MM.1S (cell line): Measurements from ENCODE around the gene RIN2.

Experiments
- DNase-seq: peaks from one replicate; pipeline ENCODE4 v3.0.0-alpha.2; 2015
- H2AFZ ChIP-seq: fragments of 300-600 bp; sonication (generic); 2 replicates; pipeline ENCODE4 v1.6.0; 2016; ENCODE audit warnings: antibody characterized with exemption, low read length
- H3F3A ChIP-seq: fragments of 300-600 bp; sonication (generic); 2 replicates; pipeline ENCODE4 v1.6.1; 2016; ENCODE audit warnings: mild to moderate bottlenecking, antibody characterized with exemption, low read length, moderate library complexity, mixed read lengths; ENCODE audit not compliant: insufficient read depth
- H3K27ac ChIP-seq: fragments of 300-600 bp; sonication (generic); 2 replicates; pipeline ENCODE4 v1.5.1; 2016; ENCODE audit warnings: mild to moderate bottlenecking, low read length
- H3K27me3 ChIP-seq: fragments of 300-600 bp; sonication (generic); replicated peaks from 2 replicates; pipeline ENCODE4 v1.6.0; 2016; ENCODE audit warnings: low read length; ENCODE audit not compliant: insufficient read depth
- H3K36me3 ChIP-seq: fragments of 300-600 bp; sonication (generic); replicated peaks from 2 replicates; pipeline ENCODE4 v1.6.1; 2016; ENCODE audit warnings: mild to moderate bottlenecking, low read length, mixed read lengths; ENCODE audit not compliant: insufficient read depth
- H3K4me1 ChIP-seq: fragments of 300-600 bp; sonication (generic); 2 replicates; pipeline ENCODE4 v1.6.1; 2016; ENCODE audit warnings: low read length, mixed read lengths
- H3K4me2 ChIP-seq: fragments of 300-600 bp; sonication (generic); 2 replicates; pipeline ENCODE4 v1.6.0; 2016; ENCODE audit warnings: low read depth, low read length
- H3K4me3 ChIP-seq: fragments of 300-600 bp; sonication (generic); 2 replicates; pipeline ENCODE4 v1.5.1; 2016; ENCODE audit warnings: low read length, mixed read lengths
- H3K79me2 ChIP-seq: fragments of 300-600 bp; sonication (generic); 2 replicates; pipeline ENCODE4 v1.6.1; 2016; ENCODE audit warnings: mixed run types, low read length, mixed read lengths
- H3K9ac ChIP-seq: fragments of 300-600 bp; sonication (generic); 2 replicates; pipeline ENCODE4 v1.6.1; 2016; ENCODE audit warnings: low read length, mixed read lengths
- H3K9me2 ChIP-seq: fragments of 300-600 bp; sonication (generic); replicated peaks from 2 replicates; pipeline ENCODE4 v1.6.1; 2016; ENCODE audit warnings: mild to moderate bottlenecking, low read length, mixed read lengths; ENCODE audit not compliant: insufficient read depth
- H3K9me3 ChIP-seq: fragments of 300-600 bp; sonication (generic); replicated peaks from 2 replicates; pipeline ENCODE4 v1.6.1; 2016; ENCODE audit warnings: mild to moderate bottlenecking, low read length, mixed read lengths; ENCODE audit not compliant: insufficient read depth
- H4K20me1 ChIP-seq: fragments of 300-600 bp; sonication (generic); 2 replicates; pipeline ENCODE4 v1.6.1; 2016; ENCODE audit warnings: mild to moderate bottlenecking, low read length, moderate library complexity, mixed read lengths; ENCODE audit not compliant: insufficient read depth
- CTCF ChIP-seq: fragments of 300-600 bp; sonication (generic); IDR thresholded peaks from 2 replicates; pipeline ENCODE4 v1.5.1; 2016; ENCODE audit warnings: antibody characterized with exemption, low read length, mixed read lengths
- EZH2 ChIP-seq: fragments of 300-600 bp; sonication (generic); optimal IDR thresholded peaks from 2 replicates; pipeline ENCODE3; 2017; ENCODE audit warnings: low read depth, mild to moderate bottlenecking, antibody characterized with exemption, low read length, mixed read lengths
- EZH2phosphoT487 ChIP-seq: fragments of 300-600 bp; sonication (generic); IDR thresholded peaks from 2 replicates; pipeline ENCODE4 v1.6.1; 2018; ENCODE audit warnings: antibody characterized with exemption, low read length

Gene RIN2

DNA sequence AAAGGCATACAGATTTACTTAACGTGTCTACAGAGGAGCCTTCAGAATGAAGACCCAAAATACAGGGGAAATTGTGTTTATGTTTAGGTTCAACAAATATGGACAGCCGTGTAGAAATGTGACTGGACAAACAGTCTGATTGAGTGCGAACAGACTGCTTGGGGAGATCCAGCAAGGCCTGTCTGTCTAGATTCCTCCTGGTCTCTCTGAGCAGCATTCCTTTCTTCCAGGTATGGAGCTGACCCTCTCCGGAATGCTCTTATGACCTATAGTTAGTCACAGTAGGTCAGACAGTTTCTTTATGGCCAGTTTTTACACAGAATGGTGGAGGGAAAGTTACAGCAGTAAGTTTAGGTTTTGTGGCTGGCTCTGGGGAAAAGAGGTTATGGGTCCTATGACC, 9.0 kb downstream of the RIN2 start:
- no peak for DNase-seq
- Histone ChIP-seq H3K27me3 (no peaks in the 10 kb centered on the region), H3K9me2 (no peaks in the 10 kb centered on the region), H2AFZ (no peak overlapping the region), H3K4me1 (no peaks in the 10 kb centered on the region), H3K36me3 (no peaks in the 10 kb centered on the region), H3K4me3 (no peak overlapping the region), H3K27ac (no peak overlapping the region), H3K79me2 (no peaks in the 10 kb centered on the region), H3K9ac (no peak overlapping the region), H3K4me2 (no peak overlapping the region), H3K9me3 (no peaks in the 10 kb centered on the region), H4K20me1 (no peaks in the 10 kb centered on the region), H3F3A (no peaks in the 10 kb centered on the region)
- TF ChIP-seq CTCF = no peak
- no peak for TF ChIP-seq EZH2phosphoT487
- TF ChIP-seq EZH2 = no peak

GRCh38 chr20:19768325-19768842, 10.3 kb downstream of the RIN2 start:
- H3K4me2 ChIP-seq = no peak overlapping the region
- no peaks in the 10 kb centered on the region for H3K27me3 ChIP-seq
- no peaks in the 10 kb centered on the region for H4K20me1 ChIP-seq
- H3F3A ChIP-seq = no peaks in the 10 kb centered on the region
- H3K79me2 ChIP-seq = no peaks in the 10 kb centered on the region
- no peak for TF ChIP-seq EZH2phosphoT487
- TF ChIP-seq CTCF = no peak
- TF ChIP-seq EZH2 = no peak
- no peaks in the 10 kb centered on the region for H3K9me3 ChIP-seq
- no peak overlapping the region for H3K9ac ChIP-seq
- no peaks in the 10 kb centered on the region for H3K36me3 ChIP-seq
- H2AFZ ChIP-seq = no peak overlapping the region
- H3K9me2 ChIP-seq = no peaks in the 10 kb centered on the region
- H3K4me1 ChIP-seq = peaks cover 8% of the 10 kb centered on the region
- H3K27ac ChIP-seq = no peak overlapping the region
- no peak for DNase-seq
- no peak overlapping the region for H3K4me3 ChIP-seq

- Histone ChIP-seq H3K9ac (no peak overlapping the region), H3K27me3 (no peaks in the 10 kb centered on the region), H2AFZ (no peak overlapping the region), H3K79me2 (no peaks in the 10 kb centered on the region), H3K9me3 (no peaks in the 10 kb centered on the region), H3K4me1 (peaks cover 10% of the 10 kb centered on the region), H4K20me1 (no peaks in the 10 kb centered on the region), H3K9me2 (no peaks in the 10 kb centered on the region), H3K4me3 (no peak overlapping the region), H3K36me3 (no peaks in the 10 kb centered on the region), H3K4me2 (no peak overlapping the region), H3K27ac (no peak overlapping the region), H3F3A (no peaks in the 10 kb centered on the region)
- TF ChIP-seq EZH2 = no peak
- no peak for TF ChIP-seq CTCF
- TF ChIP-seq EZH2phosphoT487 = no peak
- no peak for DNase-seq
These were observed 11.4 kb downstream of the RIN2 start for GRCh38 chr20:19769507-19769906.
